ENCODE data around the gene TCAP.

GRCh38 chr17:39704821-39705551, 39.8 kb downstream of the TCAP start:
- TF ChIP-seq CTCF (IDR thresholded peaks at IDR 0.05) (no peak), POLR2A (IDR thresholded peaks at IDR 0.05) (no peak), EP300 (IDR thresholded peaks at IDR 0.05) (no peak)
